NCI-H1930 (cell line): ENCODE measurements around the gene SIN3B.

Experiments used
- DNase-seq, 2 experiments: peaks; one replicate each; lab custom pipeline; 2025; lab: John Stamatoyannopoulos, UW

Gene SIN3B

DNA sequence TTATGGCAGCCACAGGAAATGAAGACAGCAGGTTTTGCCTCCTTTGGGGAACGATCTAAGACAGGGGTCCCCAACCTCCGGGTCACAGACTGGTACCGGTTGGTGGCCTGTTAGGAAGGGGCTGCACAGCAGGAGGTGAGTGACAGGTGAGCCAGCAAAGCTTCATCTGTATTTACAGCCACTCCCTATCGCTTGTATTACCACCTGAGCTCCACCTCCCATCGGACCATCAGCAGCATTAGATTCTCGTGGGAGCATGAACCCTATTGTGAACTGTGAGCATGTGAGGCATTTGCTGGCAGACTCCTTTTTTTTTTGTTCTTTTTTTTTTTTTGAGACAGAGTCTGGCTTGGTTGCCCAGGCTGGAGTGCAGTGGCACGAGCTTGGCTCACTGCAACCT lies 81.8 kb downstream of the SIN3B start:
- DNase-seq, result no peak

DNA sequence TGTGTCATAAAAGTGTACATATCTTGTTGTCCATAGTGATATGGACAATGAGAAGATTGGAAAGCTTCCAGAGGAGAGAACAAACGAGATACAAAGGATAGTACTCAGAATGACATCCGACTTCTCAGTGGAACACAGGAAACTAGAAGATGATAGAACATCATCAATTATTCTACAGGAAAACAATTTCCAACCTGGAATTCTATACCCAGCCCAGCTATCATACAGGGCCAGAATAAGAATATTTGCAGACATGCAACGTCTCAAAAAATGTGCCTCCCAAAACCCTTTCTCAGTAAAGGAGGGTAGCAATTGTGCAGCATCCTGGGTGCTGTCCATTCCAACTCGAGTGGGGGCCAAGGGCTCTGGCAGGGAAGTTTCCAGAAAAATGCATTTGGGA lies 83.6 kb downstream of the SIN3B start:
- DNase-seq, result no peak

DNA sequence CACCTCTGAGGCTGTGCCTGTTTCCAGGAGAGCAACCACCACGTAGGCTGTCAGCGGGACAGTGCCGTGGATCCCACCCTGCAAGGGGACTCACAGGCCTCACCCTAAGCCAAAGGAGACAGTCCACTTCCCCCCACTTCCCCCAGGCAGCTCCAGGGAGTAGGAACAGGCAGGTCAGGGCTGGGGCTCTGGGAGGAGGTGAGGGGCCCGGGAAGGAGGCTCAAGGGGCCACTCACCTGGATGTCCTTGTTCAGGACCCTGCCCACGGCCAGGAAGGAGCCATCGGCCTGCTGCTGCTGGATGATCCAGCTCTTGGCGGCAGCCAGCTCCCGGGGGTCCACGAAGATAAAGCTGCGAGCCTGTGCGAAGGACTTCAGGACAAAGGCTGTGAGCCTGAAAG lies 85.2 kb downstream of the SIN3B start:
- no peak for DNase-seq

DNA sequence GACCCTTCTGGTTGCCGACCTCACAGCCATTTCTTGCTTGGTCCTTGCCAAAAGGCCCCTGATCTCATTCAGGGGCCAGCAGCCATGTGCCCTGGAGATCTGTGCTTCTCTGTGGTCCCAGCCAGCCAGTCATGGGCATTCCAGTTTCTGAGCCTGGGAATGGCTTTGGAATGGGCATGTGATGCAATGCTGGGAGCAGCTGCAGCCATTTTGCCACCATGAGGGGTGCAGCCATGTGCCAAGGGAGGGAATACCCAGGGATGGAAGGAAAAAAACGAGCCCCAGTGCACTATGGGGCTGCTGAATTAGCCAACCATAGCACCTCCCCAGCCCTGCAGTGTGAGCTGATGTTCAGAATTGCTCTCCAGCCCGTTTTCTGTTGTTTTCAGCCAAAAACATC lies 85.9 kb downstream of the SIN3B start:
- DNase-seq, result no peak

DNA sequence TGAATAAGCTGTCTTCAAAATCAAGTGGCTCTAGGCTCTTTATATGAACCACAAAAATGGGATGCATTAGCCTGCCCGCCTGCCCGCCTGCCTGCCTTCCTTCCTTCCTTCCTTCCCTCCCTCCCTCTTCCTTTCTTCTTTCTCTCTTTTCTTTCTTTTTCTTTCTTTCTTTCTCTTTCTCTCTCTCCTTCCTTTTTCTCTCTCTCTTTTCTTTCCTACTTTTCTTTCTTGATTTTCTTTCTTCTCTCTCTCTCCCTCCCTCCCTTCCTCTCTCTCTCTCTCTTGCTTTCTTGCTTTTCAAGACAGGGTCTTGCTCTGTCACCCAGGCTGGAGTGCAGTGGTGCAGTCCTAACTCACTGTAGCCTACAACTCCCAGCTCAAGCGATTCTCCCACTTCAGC lies 86.5 kb downstream of the SIN3B start:
- DNase-seq, result no peak

DNA sequence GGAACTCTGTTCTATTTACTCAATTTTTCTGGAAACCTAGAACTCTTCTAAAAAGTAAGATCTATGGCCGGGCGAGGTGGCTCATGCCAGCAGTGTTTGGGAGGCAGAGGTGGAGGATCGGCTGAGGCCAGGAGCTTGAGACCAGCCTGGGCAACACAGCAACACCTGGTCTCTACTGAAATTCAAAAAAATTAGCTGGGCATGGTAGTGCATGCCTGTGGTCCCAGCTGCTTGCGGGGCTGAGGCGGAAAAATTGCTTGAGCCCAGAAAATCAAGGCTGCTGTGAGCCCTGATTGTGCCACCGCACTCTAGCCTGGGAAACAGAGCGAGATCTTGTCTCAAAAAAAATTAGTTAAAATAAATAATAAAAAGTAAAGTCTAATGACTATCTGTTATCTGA lies 88.2 kb downstream of the SIN3B start:
- no peak for DNase-seq

DNA sequence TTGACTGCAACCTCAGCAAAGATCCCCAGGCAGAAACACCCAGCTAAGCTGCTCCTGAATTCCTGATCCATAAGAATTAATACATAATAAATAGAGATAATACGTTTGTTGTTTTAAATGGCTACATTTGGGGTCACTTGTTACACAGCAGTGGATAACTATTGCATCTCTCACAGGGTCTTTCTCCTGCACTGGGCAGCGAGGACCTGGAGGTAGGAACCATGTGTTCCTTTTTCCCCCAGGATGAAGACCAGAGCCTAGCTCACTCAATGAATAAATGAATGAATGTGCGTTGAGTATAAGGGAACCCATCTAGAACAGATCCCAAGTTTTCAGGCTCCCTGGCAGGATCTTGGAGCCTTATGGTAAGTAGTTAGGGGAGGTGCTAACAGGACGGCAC lies 90.3 kb downstream of the SIN3B start:
- no peak for DNase-seq

DNA sequence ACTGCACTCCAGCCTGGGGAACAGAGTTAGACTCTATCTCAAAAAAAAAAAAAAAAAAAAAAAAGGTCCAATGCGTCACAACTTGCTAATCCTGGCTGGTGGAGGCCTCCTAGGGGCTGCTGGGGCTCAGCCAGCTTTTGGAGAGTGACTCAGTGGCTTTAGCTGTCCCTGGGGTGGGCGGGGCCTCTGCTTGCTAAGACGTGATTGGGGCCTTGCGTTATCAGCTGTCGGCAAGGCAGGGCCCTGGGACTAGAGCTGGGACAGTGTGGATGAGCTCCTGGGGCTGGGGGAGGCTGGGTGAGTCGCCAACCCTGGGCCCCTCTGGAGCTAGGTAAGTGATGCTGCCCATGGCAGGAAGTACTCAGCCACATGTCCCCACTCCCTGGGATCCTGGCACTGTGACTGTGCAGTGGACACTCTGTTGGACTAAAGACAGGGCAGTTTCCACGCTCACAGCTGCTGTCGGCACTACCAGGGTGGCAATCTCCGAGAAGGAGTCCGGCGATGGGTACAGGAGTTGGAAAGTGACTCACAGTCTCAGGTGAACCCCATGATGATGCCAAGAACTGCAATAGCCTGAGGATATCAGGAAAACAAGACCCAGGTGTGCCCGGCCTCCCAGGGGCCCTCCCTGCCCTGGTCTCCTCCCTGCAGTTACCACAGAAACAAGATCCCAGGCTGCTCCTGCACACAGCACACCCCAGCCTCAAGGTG lies 91.8 kb downstream of the SIN3B start:
- DNase-seq, result no peak

DNA sequence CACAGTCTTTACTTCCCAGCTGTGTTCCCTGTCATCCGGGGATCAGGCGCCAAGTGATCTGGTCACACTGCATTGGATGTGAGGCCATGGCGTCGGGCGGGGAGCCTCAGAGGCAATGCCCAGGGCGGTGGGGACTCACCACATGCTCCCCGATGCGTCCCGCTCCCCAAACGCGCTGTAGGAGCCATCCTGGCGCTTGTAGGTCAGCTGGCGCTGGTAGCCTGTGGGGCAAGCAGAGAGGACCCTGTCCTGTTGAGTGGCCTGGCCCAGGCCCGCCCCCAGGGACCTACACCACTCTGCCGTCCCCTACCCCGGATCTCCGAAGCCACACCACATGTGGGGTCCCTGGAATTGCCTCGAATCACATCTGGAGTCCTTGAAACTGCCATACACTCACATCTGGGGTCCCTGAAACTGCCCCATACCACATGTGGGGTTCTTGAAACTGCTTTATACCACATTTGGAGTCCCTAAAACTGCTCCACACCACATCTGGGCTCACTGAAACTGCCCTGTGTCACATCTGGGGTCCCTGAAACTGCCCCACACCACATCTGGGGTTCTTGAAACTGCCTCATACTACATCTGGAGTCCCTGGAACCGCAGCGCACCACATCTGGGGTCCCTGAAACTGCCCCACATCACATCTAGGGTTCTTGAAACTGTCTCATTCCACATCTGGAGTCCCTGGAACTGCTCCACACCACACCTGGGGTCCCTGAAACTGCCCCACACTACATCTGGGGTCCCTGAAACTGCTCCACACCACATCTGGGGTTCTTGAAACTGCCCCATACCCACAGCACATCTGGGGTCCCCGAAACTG lies 92.8 kb downstream of the SIN3B start:
- DNase-seq, result no peak

DNA sequence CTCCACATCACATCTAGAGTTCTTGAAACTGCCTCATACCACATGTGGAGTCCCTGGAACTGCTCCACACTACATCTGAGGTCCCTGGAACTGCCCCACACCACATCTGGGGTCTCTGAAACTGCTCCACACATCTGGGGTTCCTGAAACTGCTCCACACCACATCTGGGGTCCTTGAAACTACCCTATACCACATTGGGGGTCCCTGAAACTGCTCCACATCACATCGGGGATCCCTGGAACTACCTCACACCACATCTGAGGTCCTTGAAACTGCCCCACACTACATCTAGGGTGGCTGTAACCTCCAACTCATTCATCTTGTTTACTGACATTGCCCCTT lies 93.4 kb downstream of the SIN3B start:
- DNase-seq, result no peak

DNA sequence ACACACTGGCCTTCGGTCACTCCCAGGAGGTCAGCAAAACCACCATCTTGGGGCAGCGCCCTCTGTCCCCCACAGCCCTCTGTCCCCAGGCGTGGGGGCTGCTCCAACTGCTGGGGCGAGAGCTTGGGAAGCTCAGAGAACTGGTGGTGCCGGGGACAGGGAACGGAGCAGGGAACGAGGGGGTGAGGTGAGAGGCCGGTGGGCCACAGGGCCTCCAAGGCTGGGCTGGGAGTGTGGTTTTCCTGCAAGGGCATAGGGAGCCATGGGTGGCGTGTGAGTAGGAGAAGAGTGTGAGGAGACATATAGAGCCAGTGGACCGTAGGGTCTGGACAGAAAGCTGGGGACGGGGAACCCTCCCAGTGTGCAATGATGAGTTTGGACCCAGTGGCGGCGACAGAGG lies 93.8 kb downstream of the SIN3B start:
- no peak for DNase-seq

DNA sequence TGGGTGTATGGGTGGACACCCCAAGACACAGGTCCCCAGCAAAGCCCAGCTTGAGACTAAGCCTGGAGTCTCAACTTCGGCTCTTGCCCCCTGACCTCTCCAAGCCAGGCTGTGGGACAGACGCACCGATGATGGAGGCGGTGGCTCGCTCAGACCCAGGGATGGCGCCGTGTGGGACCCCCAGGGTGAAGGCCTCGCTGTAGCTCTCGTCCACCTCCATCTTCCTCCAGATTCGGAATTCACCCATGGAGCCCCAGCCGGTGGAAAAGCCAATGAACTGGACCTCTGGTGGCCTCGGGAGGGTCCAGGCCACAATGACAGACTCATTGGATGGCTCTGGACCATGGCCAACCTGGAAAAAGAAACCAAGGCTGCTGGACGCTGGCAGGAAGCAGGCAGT lies 98.7 kb downstream of the SIN3B start:
- DNase-seq, result no peak

DNA sequence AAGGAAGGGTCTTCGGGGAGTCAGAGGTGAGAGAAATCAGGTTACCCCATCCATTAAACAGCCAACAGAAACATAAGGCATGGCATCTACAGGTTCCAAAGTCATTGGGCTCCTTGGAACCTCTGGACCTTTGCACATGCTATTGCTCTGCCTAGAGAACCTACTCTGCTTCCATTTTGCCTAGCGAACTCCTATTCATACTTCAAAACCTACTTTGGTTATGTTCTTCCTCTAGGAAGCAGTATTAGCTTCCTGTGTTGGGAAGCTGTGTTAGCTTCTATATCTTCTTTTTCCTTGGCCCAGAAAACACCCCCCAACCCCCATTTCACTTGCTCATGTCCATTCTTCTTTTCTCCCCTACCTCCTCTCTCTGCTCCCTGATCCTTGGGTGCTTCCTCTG lies 99.2 kb downstream of the SIN3B start:
- no peak for DNase-seq

DNA sequence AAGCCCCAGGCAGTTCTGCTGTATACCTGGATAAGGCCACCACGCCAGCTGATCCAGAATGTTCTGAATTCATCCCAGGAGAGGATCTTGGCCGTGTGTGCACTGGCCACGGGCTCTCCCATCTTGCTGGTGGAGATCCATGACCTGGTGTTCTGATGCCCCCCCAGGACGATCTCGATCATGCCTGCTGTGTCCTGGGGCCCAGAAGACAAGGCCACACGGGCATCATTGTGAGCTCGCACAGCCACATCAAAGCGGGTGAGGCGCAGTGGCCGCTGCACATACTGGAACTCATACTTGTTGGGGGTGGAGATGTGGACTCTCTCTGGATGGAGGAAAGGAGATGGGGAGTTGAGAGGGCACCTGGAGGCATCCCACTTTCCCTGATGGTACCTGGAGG lies 99.7 kb downstream of the SIN3B start:
- DNase-seq, result no peak
